Mammary microvascular endothelial cell (primary cell): ENCODE results near the gene KNL1. TPM values are rescaled to one million over a fixed set of nuclear protein-coding genes. Genes with fewer than 3 reads are reported as not detected.

Experiments
- total RNA-seq: library from RNA; depleted of rRNA; stranded (reverse); fragments of >200 nt; gene quantifications from 2 replicates; pipeline ENCODE4 v1.2.3, GENCODE V29; 2015

Gene KNL1, protein sequence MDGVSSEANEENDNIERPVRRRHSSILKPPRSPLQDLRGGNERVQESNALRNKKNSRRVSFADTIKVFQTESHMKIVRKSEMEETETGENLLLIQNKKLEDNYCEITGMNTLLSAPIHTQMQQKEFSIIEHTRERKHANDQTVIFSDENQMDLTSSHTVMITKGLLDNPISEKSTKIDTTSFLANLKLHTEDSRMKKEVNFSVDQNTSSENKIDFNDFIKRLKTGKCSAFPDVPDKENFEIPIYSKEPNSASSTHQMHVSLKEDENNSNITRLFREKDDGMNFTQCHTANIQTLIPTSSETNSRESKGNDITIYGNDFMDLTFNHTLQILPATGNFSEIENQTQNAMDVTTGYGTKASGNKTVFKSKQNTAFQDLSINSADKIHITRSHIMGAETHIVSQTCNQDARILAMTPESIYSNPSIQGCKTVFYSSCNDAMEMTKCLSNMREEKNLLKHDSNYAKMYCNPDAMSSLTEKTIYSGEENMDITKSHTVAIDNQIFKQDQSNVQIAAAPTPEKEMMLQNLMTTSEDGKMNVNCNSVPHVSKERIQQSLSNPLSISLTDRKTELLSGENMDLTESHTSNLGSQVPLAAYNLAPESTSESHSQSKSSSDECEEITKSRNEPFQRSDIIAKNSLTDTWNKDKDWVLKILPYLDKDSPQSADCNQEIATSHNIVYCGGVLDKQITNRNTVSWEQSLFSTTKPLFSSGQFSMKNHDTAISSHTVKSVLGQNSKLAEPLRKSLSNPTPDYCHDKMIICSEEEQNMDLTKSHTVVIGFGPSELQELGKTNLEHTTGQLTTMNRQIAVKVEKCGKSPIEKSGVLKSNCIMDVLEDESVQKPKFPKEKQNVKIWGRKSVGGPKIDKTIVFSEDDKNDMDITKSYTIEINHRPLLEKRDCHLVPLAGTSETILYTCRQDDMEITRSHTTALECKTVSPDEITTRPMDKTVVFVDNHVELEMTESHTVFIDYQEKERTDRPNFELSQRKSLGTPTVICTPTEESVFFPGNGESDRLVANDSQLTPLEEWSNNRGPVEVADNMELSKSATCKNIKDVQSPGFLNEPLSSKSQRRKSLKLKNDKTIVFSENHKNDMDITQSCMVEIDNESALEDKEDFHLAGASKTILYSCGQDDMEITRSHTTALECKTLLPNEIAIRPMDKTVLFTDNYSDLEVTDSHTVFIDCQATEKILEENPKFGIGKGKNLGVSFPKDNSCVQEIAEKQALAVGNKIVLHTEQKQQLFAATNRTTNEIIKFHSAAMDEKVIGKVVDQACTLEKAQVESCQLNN (N-terminal part only)
- 30.9 and 40.6 TPM in 2 replicates for total RNA-seq

DNA sequence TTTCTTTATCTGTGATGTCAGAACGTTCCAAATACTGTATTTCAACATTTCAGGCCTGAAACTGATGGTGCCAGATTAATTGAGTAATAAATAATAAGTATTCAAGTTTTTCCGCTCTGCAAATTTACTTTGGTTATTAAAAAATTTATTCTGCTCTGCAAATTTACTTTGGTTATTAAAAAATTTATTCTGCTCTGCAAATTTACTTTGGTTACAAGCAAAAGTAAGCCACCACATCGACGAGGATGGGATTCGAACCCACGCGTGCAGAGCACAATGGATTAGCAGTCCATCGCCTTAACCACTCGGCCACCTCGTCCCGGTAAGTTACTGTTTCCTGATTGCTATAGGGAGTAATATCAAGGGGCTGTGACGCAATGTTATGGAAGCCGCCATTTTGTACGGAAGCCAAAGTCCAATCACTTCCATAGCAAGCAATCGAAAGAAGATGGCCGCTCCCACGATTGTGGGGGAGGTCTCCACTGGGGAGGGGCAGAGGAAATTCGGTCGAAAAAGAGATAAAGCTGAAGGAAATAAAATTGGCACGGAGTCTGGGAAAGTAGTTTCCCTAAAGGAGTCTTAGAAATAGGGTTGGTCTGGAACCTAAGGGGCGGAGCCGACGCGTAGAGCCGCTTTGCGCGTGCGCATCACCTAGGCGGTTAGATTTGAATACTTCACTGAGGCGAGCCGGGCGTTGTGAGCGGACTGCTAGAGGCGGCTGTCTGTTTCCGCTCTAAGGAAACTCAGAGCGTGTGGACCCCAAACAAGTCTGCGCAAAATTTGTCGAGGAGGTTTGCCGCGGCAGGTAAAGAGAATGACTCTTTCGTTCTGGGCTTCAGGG, at the start of gene KNL1:
KNL1 (plus strand) TSS at position 662 of the 841 bp plus-strand sequence. CDS start 8,683 bp downstream, outside the sequence.

DNA sequence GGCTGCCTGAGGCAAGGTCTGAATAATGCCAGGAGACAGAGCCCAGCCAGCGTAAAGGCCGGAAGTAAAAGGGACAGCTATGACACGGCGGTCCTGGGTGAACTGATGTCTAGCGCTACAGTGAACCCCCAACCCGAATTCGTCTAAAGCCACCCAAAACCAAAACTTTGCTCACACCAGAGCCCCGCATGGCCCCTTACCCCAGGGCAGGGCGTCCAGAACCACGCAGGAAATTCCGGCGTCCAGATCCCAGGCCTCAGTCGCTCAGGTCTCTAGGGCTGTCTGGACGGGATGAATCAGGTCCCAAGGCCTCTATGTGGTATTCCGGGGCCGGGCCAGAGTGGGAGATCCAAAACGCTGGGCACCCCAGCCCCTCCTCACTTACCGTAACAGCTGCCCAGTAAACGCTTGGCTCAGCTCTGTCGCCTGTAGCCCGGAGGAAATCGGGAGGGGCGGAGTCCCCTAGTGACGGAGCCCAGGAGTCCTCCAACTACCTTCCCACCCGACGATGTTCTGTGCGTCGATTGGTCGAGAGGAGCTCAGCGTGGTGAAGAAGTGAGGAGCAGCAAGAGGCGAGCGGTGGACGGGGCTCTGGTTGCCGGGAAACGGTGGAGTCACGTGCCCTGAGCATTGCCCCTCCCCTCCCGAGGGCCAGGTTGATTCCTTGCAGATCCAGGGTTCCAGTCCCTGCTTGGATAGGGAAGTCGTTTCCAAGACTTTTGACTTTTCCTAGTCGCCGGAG, 29.3 kb upstream of the KNL1 start, which contains the start of gene CCDC32:
CCDC32 (minus strand) TSS at position 452 of the 742 bp plus-strand sequence. CDS start 2,027 bp downstream, outside the sequence.

DNA sequence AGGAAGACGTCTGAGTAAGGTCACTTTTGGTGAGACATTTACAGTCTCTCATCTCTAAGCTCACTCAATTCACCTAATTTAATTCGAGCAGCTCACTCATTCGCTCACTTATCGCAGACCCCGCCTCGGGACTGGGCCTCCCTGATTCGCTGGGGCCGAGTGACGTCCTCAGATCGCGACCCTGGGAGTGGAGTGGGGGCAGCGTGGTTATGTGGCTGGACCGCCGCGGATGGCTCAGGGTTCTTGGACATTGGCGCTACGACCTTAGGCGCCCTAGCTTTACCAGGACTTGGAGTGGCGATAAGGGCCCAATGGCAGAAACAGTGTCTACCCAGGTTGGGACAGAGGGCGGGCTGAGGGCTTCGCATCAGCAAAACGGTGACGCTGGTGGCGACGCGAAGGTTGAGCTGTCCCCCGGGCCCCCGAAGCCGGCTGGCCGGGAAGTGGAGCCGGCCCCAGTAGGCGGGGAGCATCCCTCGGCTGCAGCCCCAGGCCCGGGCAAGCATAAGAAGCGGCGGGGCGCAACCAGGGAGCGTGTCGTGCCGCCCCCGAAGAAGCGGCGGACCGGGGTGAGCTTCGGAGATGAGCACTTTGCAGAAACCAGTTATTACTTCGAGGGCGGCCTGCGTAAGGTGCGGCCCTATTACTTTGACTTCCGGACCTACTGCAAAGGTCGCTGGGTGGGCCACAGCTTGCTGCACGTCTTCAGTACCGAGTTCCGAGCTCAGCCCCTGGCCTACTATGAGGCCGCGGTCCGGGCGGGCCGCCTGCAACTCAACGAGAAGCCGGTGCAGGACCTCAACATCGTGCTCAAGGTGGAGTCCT, 24.7 kb upstream of the KNL1 start, which contains the start of gene RPUSD2:
RPUSD2 (plus strand) TSS at position 171 of the 825 bp plus-strand sequence; CDS start at position 210, 39 bp downstream.

DNA sequence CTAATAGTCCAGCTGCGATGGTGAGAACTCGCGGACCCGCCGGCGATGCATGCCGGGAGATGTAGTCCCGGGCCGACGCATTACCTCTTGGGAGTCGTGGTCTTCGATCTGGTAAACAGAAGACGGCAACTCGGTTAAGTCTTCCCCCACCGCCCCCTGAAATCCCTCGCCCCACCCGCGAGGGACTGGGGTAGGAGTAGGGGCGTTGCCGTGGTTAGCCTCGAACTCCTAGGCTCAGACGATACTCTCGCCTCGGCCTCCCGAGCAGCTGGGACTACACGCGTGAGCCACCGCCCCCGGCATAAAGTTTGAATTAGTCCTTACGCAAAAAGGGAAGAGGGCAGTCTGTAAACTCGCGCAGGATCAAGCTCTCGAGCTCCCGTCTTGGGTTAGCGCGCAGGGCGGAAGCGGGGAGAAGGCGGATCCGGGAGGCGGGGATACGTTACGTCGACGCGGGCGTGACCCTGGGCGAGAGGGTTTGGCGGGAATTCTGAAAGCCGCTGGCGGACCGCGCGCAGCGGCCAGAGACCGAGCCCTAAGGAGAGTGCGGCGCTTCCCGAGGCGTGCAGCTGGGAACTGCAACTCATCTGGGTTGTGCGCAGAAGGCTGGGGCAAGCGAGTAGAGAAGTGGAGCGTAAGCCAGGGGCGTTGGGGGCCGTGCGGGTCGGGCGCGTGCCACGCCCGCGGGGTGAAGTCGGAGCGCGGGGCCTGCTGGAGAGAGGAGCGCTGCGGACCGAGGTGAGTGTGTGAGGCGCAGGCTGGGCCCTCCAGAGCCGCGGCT, 100.8 kb downstream of the KNL1 start, which contains the start of gene RAD51:
RAD51 (plus strand) TSS at position 487 of the 781 bp plus-strand sequence. CDS start 3,585 bp downstream, outside the sequence.

Other genes starting within 250 kb of the KNL1 start
- gene PHGR1, start 243.2 kb upstream of the KNL1 start, total RNA-seq: not detected in 2 replicates
- 0.13 and 0.39 TPM in 2 replicates for gene DISP2, start 236.0 kb upstream of the KNL1 start, total RNA-seq
- gene KNSTRN, start 211.5 kb upstream of the KNL1 start, total RNA-seq: 57.8 and 74.7 TPM in 2 replicates
- gene IVD, start 188.5 kb upstream of the KNL1 start, total RNA-seq: 40.7 and 41.9 TPM in 2 replicates
- 12.9 and 13.5 TPM in 2 replicates for gene BAHD1, start 153.3 kb upstream of the KNL1 start, total RNA-seq
- 28.9 and 34.7 TPM in 2 replicates for gene CHST14, start 123.3 kb upstream of the KNL1 start, total RNA-seq
- gene CCDC32, start 29.2 kb upstream of the KNL1 start, total RNA-seq: 15.0 and 31.1 TPM in 2 replicates
- 12.0 and 24.2 TPM in 2 replicates for gene RPUSD2, start 24.9 kb upstream of the KNL1 start, total RNA-seq
- gene RAD51, start 100.9 kb downstream of the KNL1 start, total RNA-seq: 12.3 and 16.2 TPM in 2 replicates
- gene RMDN3, start 161.0 kb downstream of the KNL1 start, total RNA-seq: 20.9 and 23.1 TPM in 2 replicates
- 4.3 and 6.6 TPM in 2 replicates for gene GCHFR, start 169.8 kb downstream of the KNL1 start, total RNA-seq
- gene C15orf62, start 175.7 kb downstream of the KNL1 start, total RNA-seq: 0.13 and 0.15 TPM in 2 replicates
- gene ZFYVE19, start 212.8 kb downstream of the KNL1 start, total RNA-seq: 17.2 and 26.3 TPM in 2 replicates
- 31.3 and 40.2 TPM in 2 replicates for gene DNAJC17, start 213.2 kb downstream of the KNL1 start, total RNA-seq
- gene PPP1R14D, start 234.5 kb downstream of the KNL1 start, total RNA-seq: not detected in 2 replicates
- gene SPINT1, start 249.8 kb downstream of the KNL1 start, total RNA-seq: 1.3 and 2.2 TPM in 2 replicates